IPS-15b (cell line): ENCODE results near the gene ZNF425.

Source experiments
- H3K27me3 ChIP-seq: one replicate; pipeline ENCODE4 v1.6.1; 2013; ENCODE audit warnings: low read length; ENCODE audit not compliant: control insufficient read depth, insufficient read depth
- H3K36me3 ChIP-seq: one replicate; pipeline ENCODE4 v1.6.1; 2013; ENCODE audit warnings: low read length; ENCODE audit not compliant: control insufficient read depth, insufficient read depth
- H3K4me1 ChIP-seq: one replicate; pipeline ENCODE4 v1.6.1; 2013; ENCODE audit warnings: mild to moderate bottlenecking, low read length; ENCODE audit not compliant: control insufficient read depth, insufficient read depth
- H3K4me3 ChIP-seq: one replicate; pipeline ENCODE4 v1.5.1; 2013; ENCODE audit warnings: low read depth, low read length
- H3K9ac ChIP-seq: one replicate; pipeline ENCODE4 v1.6.1; 2013; ENCODE audit warnings: low read depth, mild to moderate bottlenecking, low read length
- H3K9me3 ChIP-seq: one replicate; pipeline ENCODE4 v1.6.1; 2013; ENCODE audit warnings: mild to moderate bottlenecking, low read length; ENCODE audit not compliant: control insufficient read depth, insufficient read depth

ZNF425 gene, protein sequence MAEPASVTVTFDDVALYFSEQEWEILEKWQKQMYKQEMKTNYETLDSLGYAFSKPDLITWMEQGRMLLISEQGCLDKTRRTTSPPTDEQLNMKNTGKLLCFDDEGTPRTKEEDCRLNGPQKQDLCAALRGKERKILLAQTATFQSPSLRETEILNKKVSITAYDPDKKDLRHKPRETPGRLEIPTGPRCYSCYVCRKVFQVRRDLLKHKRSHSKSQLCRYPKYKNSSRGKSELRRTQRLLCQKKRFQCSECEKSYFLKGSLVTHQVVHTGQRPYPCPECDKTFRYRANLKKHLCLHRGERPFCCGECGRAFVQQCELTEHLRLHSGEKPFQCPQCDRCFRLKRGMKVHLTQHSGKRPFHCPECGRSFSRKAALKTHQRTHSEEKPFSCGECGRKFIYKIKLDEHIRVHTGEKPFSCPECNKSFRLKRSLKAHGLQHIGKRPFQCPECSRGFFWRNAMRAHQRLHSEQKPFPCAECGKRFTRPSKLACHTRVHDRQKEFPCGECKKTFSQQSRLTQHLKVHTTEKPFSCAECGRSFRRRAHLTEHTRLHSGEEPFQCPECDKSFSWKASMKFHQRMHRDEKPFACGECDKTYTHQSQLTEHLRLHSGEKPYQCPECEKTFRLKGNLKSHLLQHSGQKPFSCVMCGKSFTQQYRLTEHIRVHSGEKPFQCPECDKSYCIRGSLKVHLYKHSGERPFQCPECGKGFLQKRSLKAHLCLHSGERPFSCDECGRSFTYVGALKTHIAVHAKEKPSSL

GRCh38 chr7:149125863-149126661, at the start of gene ZNF425:
Gene ZNF425 (minus strand): TSS chr7:149126324. CDS start chr7:149126213, 111 bp downstream.
- no peaks in the 10 kb centered on the region for H3K27me3 ChIP-seq
- H3K9ac ChIP-seq = peak within 1 kb of the TSS; percentile 96
- H3K4me3 ChIP-seq = peak within 1 kb of the TSS; percentile 100
- no peaks in the 10 kb centered on the region for H3K9me3 ChIP-seq
- peaks cover 11% of the 10 kb centered on the region for H3K36me3 ChIP-seq
- peaks cover 9% of the 10 kb centered on the region for H3K4me1 ChIP-seq

DNA sequence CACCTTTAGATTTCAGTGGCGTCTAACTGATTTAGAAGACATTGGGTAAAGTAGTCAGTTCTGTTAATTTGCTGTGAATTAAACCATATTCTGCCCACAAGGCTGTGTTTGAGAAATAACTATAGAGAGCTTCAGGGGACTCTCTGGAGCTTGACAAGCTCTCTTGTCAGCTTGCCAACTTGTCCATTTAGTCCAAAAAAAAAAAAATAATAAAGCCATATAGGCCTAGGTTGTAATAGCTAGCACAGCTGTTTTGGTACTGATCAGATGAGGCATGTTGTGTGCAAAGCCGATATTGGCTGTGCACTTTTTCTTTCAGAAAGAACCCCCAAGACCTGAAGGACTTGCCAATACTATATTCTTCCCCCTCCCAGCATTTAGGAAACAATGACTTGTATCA, 49.0 kb upstream of the ZNF425 start:
- no peaks in the 10 kb centered on the region for H3K27me3 ChIP-seq
- H3K9me3 ChIP-seq = no peaks in the 10 kb centered on the region
- peaks cover 59% of the 10 kb centered on the region for H3K36me3 ChIP-seq
- no peaks in the 10 kb centered on the region for H3K4me1 ChIP-seq
- H3K9ac ChIP-seq = no peak overlapping the region
- H3K4me3 ChIP-seq = no peak overlapping the region

DNA sequence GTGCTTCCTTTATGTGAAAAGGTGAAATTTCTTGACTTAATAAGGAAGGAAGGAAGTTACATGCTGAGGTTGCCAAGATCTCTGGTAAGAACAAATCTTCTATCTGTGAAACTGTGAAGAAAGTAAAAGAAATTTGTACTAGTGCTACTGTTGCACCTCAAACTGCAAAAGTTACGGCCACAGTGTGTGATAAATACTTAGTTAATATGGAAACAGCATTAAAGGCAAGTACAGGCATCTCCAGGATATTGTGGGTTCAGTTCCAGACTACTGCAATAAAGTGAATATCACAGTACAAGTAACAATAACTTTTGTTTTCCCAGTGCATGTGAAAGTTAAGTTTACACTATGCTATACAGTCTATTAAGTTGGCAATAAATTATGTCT, 46.4 kb upstream of the ZNF425 start:
- H3K27me3 ChIP-seq = no peaks in the 10 kb centered on the region
- H3K9me3 ChIP-seq = no peaks in the 10 kb centered on the region
- H3K4me3 ChIP-seq = no peak overlapping the region
- no peaks in the 10 kb centered on the region for H3K4me1 ChIP-seq
- H3K36me3 ChIP-seq = peaks cover 54% of the 10 kb centered on the region
- no peak overlapping the region for H3K9ac ChIP-seq

GRCh38 chr7:149171892-149172533, 45.9 kb upstream of the ZNF425 start:
- Histone ChIP-seq H3K9ac (no peak overlapping the region), H3K4me3 (no peak overlapping the region), H3K4me1 (no peaks in the 10 kb centered on the region), H3K27me3 (no peaks in the 10 kb centered on the region), H3K36me3 (peaks cover 53% of the 10 kb centered on the region), H3K9me3 (no peaks in the 10 kb centered on the region)

- no peaks in the 10 kb centered on the region for H3K9me3 ChIP-seq
- H3K4me3 ChIP-seq = no peak overlapping the region
- no peaks in the 10 kb centered on the region for H3K27me3 ChIP-seq
- H3K4me1 ChIP-seq = no peaks in the 10 kb centered on the region
- H3K36me3 ChIP-seq = peaks cover 44% of the 10 kb centered on the region
- no peak overlapping the region for H3K9ac ChIP-seq
These were observed 40.7 kb upstream of the ZNF425 start for GRCh38 chr7:149166630-149167352.

- no peak overlapping the region for H3K4me3 ChIP-seq
- no peaks in the 10 kb centered on the region for H3K4me1 ChIP-seq
- H3K9me3 ChIP-seq = no peaks in the 10 kb centered on the region
- no peak overlapping the region for H3K9ac ChIP-seq
- H3K27me3 ChIP-seq = no peaks in the 10 kb centered on the region
- peaks cover 45% of the 10 kb centered on the region for H3K36me3 ChIP-seq
These were observed 40.0 kb upstream of the ZNF425 start for GRCh38 chr7:149166142-149166541.

DNA sequence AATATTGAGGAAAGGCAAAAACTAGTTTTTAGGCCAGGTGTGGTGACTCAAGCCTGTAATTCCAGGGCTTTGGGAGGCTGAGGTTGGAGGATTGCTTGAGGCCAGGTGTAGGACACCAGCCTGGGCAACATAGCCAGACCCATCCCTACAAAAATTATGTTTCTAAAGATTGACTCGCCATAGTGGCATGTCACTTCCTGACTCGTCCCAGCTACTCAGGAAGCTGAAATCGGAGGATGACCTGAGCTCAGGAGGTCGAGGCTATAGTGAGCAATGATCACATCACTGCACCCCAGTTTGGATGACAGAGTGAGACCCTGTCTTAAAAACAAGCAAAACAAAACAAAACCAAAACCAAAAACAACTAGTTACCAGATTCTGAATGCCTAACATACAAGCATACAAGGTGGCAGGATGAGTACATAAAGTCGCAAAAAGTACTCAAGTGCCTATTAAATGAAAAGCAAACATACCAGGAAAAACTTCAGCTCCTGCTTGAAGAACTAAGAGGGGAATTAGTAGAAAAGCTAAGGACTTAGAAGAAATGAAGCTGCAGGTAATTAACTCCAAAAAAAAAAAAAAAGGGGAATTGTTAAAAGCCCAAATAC, 35.2 kb upstream of the ZNF425 start:
- Histone ChIP-seq H3K27me3 (no peaks in the 10 kb centered on the region), H3K4me1 (no peaks in the 10 kb centered on the region), H3K9ac (no peak overlapping the region), H3K4me3 (no peak overlapping the region), H3K36me3 (peaks cover 36% of the 10 kb centered on the region), H3K9me3 (no peaks in the 10 kb centered on the region)

GRCh38 chr7:149156898-149157297, 30.8 kb upstream of the ZNF425 start:
- no peak overlapping the region for H3K4me3 ChIP-seq
- H3K36me3 ChIP-seq = peaks cover 43% of the 10 kb centered on the region

GRCh38 chr7:149154056-149154455, 27.9 kb upstream of the ZNF425 start:
- peaks cover 30% of the 10 kb centered on the region for H3K36me3 ChIP-seq
- no peak overlapping the region for H3K4me3 ChIP-seq
- H3K9ac ChIP-seq = no peak overlapping the region
- H3K9me3 ChIP-seq = no peaks in the 10 kb centered on the region
- H3K27me3 ChIP-seq = no peaks in the 10 kb centered on the region
- H3K4me1 ChIP-seq = peaks cover 10% of the 10 kb centered on the region

More at GRCh38 chr7:149156898-149157297, 30.8 kb upstream of the ZNF425 start:
- H3K27me3 ChIP-seq = no peaks in the 10 kb centered on the region
- H3K9me3 ChIP-seq = no peaks in the 10 kb centered on the region
- no peaks in the 10 kb centered on the region for H3K4me1 ChIP-seq
- H3K9ac ChIP-seq = no peak overlapping the region

DNA sequence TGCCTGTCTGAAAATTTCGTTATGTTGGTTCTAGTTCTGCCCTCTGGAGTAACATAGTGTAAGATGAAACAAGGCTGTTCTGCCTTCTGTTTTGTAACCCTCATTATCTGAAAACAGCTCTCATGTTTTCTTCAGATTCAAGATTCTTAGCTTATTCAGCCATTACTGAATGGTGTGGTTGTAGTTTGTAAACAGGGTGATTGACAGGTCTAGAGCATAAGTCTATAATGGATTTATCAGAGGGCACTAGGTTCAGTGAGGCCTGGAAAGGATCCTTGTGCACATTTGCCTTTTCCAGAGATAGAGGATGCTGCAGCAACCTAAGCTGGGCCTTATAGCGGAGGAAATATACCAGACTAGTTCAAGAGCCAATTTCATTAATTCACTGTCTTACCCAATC, 27.2 kb upstream of the ZNF425 start:
- Histone ChIP-seq H3K9me3 (no peaks in the 10 kb centered on the region), H3K4me1 (peaks cover 10% of the 10 kb centered on the region), H3K27me3 (no peaks in the 10 kb centered on the region), H3K4me3 (no peak overlapping the region), H3K9ac (peak overlapping the region; percentile 16), H3K36me3 (peaks cover 30% of the 10 kb centered on the region)
